Mesendoderm (in vitro differentiated cells): ENCODE data around the gene UBAC2.
"Not testable (repeated sequence)": the region's sequence is repeated elsewhere in the genome, so short reads cannot be mapped to it uniquely, and the experiment has no call there.

Experiments used
- DNase-seq: peaks from one replicate; pipeline ENCODE4 v3.0.0; 2013
- H2AK5ac ChIP-seq: 2 replicates; pipeline ENCODE4 v1.6.1; 2013; ENCODE audit warnings: low read length, inconsistent platforms
- H2BK120ac ChIP-seq: 2 replicates; pipeline ENCODE4 v1.6.1; 2013; ENCODE audit warnings: low read depth, mild to moderate bottlenecking, low read length, moderate library complexity, mixed read lengths
- H2BK15ac ChIP-seq: replicated peaks from 2 replicates; pipeline ENCODE4 v1.6.1; 2013; ENCODE audit warnings: low read depth, mild to moderate bottlenecking, moderate library complexity
- H2BK5ac ChIP-seq: 2 replicates; pipeline ENCODE4 v1.6.1; 2013; ENCODE audit warnings: low read length, inconsistent platforms
- H3K18ac ChIP-seq: 2 replicates; pipeline ENCODE4 v1.6.1; 2013; ENCODE audit warnings: mild to moderate bottlenecking, low read length, mixed read lengths
- H3K23ac ChIP-seq: one replicate; pipeline ENCODE4 v1.6.1; 2013; ENCODE audit warnings: low read length
- H3K27ac ChIP-seq: 2 replicates; pipeline ENCODE4 v1.5.1; 2013; ENCODE audit warnings: low read depth, mild to moderate bottlenecking, inconsistent platforms, low read length, moderate library complexity
- H3K27me3 ChIP-seq: 2 replicates; pipeline ENCODE4 v1.6.1; 2013; ENCODE audit warnings: low read length, control low read depth, mild to moderate bottlenecking, inconsistent platforms; ENCODE audit not compliant: insufficient read depth, poor library complexity
- H3K36me3 ChIP-seq: 2 replicates; pipeline ENCODE4 v1.6.1; 2013; ENCODE audit warnings: low read length, inconsistent platforms; ENCODE audit not compliant: control insufficient read depth, insufficient read depth
- H3K4ac ChIP-seq: one replicate; pipeline ENCODE4 v1.6.1; 2013; ENCODE audit warnings: low read depth, mild to moderate bottlenecking, low read length, moderate library complexity
- H3K4me1 ChIP-seq: 2 replicates; pipeline ENCODE4 v1.6.1; 2013; ENCODE audit warnings: low read depth, low read length, inconsistent platforms; ENCODE audit not compliant: control insufficient read depth
- H3K4me2 ChIP-seq: 2 replicates; pipeline ENCODE4 v1.6.1; 2013; ENCODE audit warnings: low read length
- H3K4me3 ChIP-seq: 2 replicates; pipeline ENCODE4 v1.5.1; 2013; ENCODE audit warnings: mild to moderate bottlenecking, low read length
- H3K56ac ChIP-seq: one replicate; pipeline ENCODE4 v1.6.1; 2013; ENCODE audit warnings: low read length
- H3K79me1 ChIP-seq: 2 replicates; pipeline ENCODE4 v1.6.1; 2013; ENCODE audit warnings: low read length, inconsistent platforms
- H3K79me2 ChIP-seq: 2 replicates; pipeline ENCODE4 v1.6.1; 2013; ENCODE audit warnings: mild to moderate bottlenecking, low read length; ENCODE audit not compliant: control insufficient read depth, insufficient read depth
- H3K9ac ChIP-seq: 2 replicates; pipeline ENCODE4 v1.6.1; 2013; ENCODE audit warnings: low read length, inconsistent platforms
- H4K5ac ChIP-seq: one replicate; pipeline ENCODE4 v1.6.1; 2013; ENCODE audit warnings: low read length
- H4K8ac ChIP-seq: one replicate; pipeline ENCODE4 v1.6.1; 2013; ENCODE audit warnings: low read depth, mild to moderate bottlenecking, control low read depth, low read length, moderate library complexity
- WGBS: extraction: QIAGEN DNeasy Blood & Tissue Kit; methylation state at CpG from one replicate; pipeline ENCODE4 v1.1.7; 2013; ENCODE audit warnings: low lambda C conversion rate, missing lambda C conversion rate; ENCODE audit not compliant: insufficient coverage; ENCODE audit errors: extremely low coverage; 5-methylcytosine and 5-hydroxymethylcytosine counted together

The UBAC2 gene

DNA sequence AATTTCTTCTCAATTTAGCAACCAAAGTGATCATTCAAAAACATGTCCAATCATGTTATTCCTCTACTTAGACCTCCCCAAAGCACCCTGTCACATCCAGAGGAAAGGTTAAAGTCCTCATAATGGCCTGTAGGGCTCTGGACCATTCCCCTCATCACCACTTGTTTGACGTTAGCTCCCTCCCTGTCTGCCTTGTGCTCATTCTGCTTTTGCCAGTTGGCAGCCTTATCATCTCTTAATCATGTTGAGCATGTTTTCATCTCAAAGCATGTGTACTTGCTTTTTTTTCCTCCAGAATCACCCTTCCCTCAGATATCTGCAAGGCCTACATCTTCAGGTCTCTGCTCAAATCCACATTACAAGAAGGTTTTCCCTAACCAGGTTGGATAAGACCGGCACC, 25.9 kb downstream of the UBAC2 start:
- Histone ChIP-seq H3K27ac (no peak overlapping the region), H3K79me2 (peaks cover 35% of the 10 kb centered on the region), H3K4ac (no peak overlapping the region), H3K9ac (no peak overlapping the region), H2BK120ac (no peak overlapping the region), H3K27me3 (no peaks in the 10 kb centered on the region), H3K79me1 (peaks cover 26% of the 10 kb centered on the region), H2AK5ac (no peak overlapping the region), H3K4me2 (no peak overlapping the region), H4K5ac (no peak overlapping the region), H2BK5ac (no peak overlapping the region), H3K23ac (no peak overlapping the region), H3K4me3 (no peak overlapping the region), H3K18ac (no peak overlapping the region), H3K56ac (no peak overlapping the region), H4K8ac (no peak overlapping the region), H3K36me3 (no peaks in the 10 kb centered on the region), H3K4me1 (peaks cover 7% of the 10 kb centered on the region), H2BK15ac (no peak overlapping the region)
- DNase-seq: no peak
- no CpG with 5 or more reads among the region's 2 CpGs for WGBS

DNA sequence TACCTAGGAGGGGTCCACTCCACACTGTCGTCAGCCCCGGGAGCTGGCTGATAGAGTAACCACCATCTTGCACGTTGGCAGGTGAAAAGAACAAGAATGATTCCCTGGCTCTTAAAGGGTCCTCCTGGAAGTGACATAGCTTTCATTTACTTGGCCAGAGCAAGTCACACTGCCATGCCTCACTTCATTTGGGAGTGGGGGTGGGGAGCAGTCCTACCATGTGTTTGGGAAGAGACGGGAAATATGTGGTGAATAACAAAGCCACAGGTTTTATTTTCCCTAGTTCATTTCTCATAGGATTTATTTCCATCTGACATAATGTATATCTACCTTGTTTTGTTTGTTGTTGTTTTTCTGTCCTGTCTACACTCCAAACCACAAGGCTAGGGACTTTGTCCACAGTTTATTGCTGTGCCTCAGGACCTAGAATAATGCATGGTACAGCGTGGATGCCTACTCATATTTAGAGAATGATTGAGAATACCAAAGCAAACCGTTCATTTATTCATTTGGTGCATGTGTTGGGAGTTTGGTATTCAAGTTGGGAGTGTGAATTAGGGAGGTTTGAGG, 26.8 kb downstream of the UBAC2 start:
- Histone ChIP-seq H2BK120ac (no peak overlapping the region), H2BK5ac (no peak overlapping the region), H3K79me2 (peaks cover 30% of the 10 kb centered on the region), H3K9ac (no peak overlapping the region), H2AK5ac (no peak overlapping the region), H3K23ac (no peak overlapping the region), H3K4ac (no peak overlapping the region), H4K8ac (no peak overlapping the region), H3K27ac (no peak overlapping the region), H3K4me3 (no peak overlapping the region), H3K27me3 (no peaks in the 10 kb centered on the region), H3K36me3 (no peaks in the 10 kb centered on the region), H3K56ac (no peak overlapping the region), H3K4me1 (peaks cover 7% of the 10 kb centered on the region), H4K5ac (no peak overlapping the region), H3K79me1 (peaks cover 22% of the 10 kb centered on the region), H2BK15ac (no peak overlapping the region), H3K4me2 (no peak overlapping the region), H3K18ac (no peak overlapping the region)
- WGBS: no CpG with 5 or more reads among the region's 6 CpGs
- no peak for DNase-seq

- no peaks in the 10 kb centered on the region for H3K36me3 ChIP-seq
- no peak overlapping the region for H4K5ac ChIP-seq
- peaks cover 22% of the 10 kb centered on the region for H3K79me1 ChIP-seq
- H3K4me1 ChIP-seq: peaks cover 7% of the 10 kb centered on the region
- no peak for DNase-seq
- H3K27ac ChIP-seq: no peak overlapping the region
- peaks cover 30% of the 10 kb centered on the region for H3K79me2 ChIP-seq
- no peak overlapping the region for H3K18ac ChIP-seq
- no peak overlapping the region for H2BK120ac ChIP-seq
- no peak overlapping the region for H3K9ac ChIP-seq
- H4K8ac ChIP-seq: no peak overlapping the region
- no peak overlapping the region for H2BK15ac ChIP-seq
- WGBS: no CpG with 5 or more reads among the region's 15 CpGs
- H3K56ac ChIP-seq: no peak overlapping the region
- no peak overlapping the region for H3K4me2 ChIP-seq
- H2AK5ac ChIP-seq: no peak overlapping the region
- H2BK5ac ChIP-seq: no peak overlapping the region
- H3K23ac ChIP-seq: no peak overlapping the region
- no peak overlapping the region for H3K4ac ChIP-seq
- H3K4me3 ChIP-seq: no peak overlapping the region
- H3K27me3 ChIP-seq: no peaks in the 10 kb centered on the region
Measured at GRCh38 chr13:99227909-99228688, 27.4 kb downstream of the UBAC2 start.

DNA sequence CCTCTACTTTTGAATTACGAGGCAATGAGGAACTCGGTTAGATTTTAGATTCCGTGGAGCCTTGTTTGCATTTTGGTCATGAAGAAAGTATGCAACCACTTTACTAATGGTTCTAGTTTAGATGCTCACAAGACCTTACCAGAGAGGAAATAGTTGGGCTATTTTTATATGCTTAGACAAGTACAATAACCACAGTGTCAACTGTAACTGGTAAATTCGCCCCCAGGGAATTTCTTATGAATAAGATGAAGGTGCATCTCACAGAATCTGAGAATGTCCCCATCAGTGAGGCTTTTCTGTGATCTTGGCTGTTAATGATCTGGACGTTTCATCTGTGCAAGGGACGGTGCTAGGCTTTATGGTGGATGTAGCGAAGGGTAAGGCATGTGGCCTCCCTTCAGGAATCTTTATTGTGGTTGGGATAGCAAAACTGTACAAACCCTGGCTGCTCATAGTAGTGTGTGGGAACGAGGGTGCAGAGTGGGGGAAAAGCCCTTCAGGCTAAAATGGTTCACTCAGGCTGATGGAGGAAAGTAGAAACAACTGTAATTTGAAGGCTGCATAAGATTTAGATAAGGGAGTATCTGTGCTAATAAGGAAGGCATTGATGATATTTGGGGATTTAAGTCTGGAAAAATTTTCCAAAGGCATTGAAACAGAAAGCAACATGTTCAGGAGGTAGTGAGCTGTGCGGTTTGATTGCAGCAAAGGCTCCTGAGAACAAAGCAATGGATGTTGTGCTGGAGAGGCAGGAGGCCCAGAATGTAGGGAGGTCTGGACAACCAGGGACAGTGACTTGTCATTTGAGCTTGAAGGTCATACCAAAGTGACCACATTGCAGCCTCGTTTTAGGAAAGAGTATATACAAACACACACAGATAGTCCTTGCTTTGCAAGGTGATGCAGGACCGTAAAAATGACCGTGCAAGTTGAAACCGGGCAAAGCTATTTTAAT, 28.4 kb downstream of the UBAC2 start:
- Histone ChIP-seq H3K4me1 (peaks cover 7% of the 10 kb centered on the region), H3K27ac (no peak overlapping the region), H4K8ac (no peak overlapping the region), H2AK5ac (no peak overlapping the region), H3K79me2 (peaks cover 28% of the 10 kb centered on the region), H3K18ac (no peak overlapping the region), H3K4me2 (no peak overlapping the region), H3K23ac (no peak overlapping the region), H3K79me1 (peaks cover 22% of the 10 kb centered on the region), H4K5ac (no peak overlapping the region), H3K56ac (no peak overlapping the region), H3K9ac (no peak overlapping the region), H2BK5ac (no peak overlapping the region), H3K27me3 (no peaks in the 10 kb centered on the region), H3K4ac (no peak overlapping the region), H2BK120ac (no peak overlapping the region), H3K36me3 (no peaks in the 10 kb centered on the region), H2BK15ac (no peak overlapping the region), H3K4me3 (no peak overlapping the region)
- no peak for DNase-seq
- WGBS: no CpG with 5 or more reads among the region's 13 CpGs

GRCh38 chr13:99230588-99230987, 29.9 kb downstream of the UBAC2 start:
- Histone ChIP-seq H3K79me1 (peaks cover 20% of the 10 kb centered on the region), H3K79me2 (peaks cover 23% of the 10 kb centered on the region)
- H3K4me3 ChIP-seq, H3K4me1 ChIP-seq, H3K27ac ChIP-seq, H3K27me3 ChIP-seq, H3K4ac ChIP-seq, H2BK5ac ChIP-seq, H3K9ac ChIP-seq, H3K4me2 ChIP-seq, H4K8ac ChIP-seq, H3K56ac ChIP-seq, H3K36me3 ChIP-seq, H2BK120ac ChIP-seq, H4K5ac ChIP-seq, H3K23ac ChIP-seq, H2AK5ac ChIP-seq, H2BK15ac ChIP-seq, DNase-seq, H3K18ac ChIP-seq: not testable (repeated sequence)
- WGBS: no CpG with 5 or more reads among the region's 12 CpGs
